ENCODE results near the gene HOXD12. TPM values are rescaled to one million over a fixed set of nuclear protein-coding genes. Genes with fewer than 3 reads are reported as not detected.

Gene HOXD12
- total RNA-seq, 2 donors from 2014 or later: not detected

GRCh38 chr2:176072951-176073904 is 26.4 kb upstream of the HOXD12 start:
- H3K27ac ChIP-seq: no peak overlapping the region
- ATAC-seq (ENCODE audit: insufficient number of reproducible peaks, low FRiP score, low read depth) (no peak), DNase-seq (ENCODE audit: low spot score) (no peak)
- peaks cover 5 to 6% of the 10 kb centered on the region in 2 donors for H3K4me1 ChIP-seq (ENCODE audit: control insufficient read depth in 1 of 2, low read depth in 2 of 2)
- peaks cover 59% of the 10 kb centered on the region for H3K27me3 ChIP-seq (replicated peaks; ENCODE audit: insufficient read depth)
- TF ChIP-seq, protein P1, sequence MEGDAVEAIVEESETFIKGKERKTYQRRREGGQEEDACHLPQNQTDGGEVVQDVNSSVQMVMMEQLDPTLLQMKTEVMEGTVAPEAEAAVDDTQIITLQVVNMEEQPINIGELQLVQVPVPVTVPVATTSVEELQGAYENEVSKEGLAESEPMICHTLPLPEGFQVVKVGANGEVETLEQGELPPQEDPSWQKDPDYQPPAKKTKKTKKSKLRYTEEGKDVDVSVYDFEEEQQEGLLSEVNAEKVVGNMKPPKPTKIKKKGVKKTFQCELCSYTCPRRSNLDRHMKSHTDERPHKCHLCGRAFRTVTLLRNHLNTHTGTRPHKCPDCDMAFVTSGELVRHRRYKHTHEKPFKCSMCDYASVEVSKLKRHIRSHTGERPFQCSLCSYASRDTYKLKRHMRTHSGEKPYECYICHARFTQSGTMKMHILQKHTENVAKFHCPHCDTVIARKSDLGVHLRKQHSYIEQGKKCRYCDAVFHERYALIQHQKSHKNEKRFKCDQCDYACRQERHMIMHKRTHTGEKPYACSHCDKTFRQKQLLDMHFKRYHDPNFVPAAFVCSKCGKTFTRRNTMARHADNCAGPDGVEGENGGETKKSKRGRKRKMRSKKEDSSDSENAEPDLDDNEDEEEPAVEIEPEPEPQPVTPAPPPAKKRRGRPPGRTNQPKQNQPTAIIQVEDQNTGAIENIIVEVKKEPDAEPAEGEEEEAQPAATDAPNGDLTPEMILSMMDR (IDR thresholded peaks at IDR 0.05): no peak
- no peak overlapping the region for H3K4me3 ChIP-seq
- H3K36me3 ChIP-seq: no peaks in the 10 kb centered on the region
- no peaks in the 10 kb centered on the region for H3K9me3 ChIP-seq

GRCh38 chr2:176074919-176075425 is 24.6 kb upstream of the HOXD12 start:
- Histone ChIP-seq H3K4me1 (ENCODE audit: control insufficient read depth in 1 of 2, low read depth in 2 of 2) (peaks cover 0 to 11% of the 10 kb centered on the region in 2 donors), H3K36me3 (no peaks in the 10 kb centered on the region), H3K27me3 (replicated peaks; ENCODE audit: insufficient read depth) (peaks cover 69% of the 10 kb centered on the region), H3K27ac (no peak overlapping the region), H3K4me3 (no peak overlapping the region), H3K9me3 (no peaks in the 10 kb centered on the region)
- DNase-seq (ENCODE audit: low spot score) (no peak), ATAC-seq (ENCODE audit: insufficient number of reproducible peaks, low FRiP score, low read depth) (no peak)
- TF ChIP-seq, protein P1 (IDR thresholded peaks at IDR 0.05): no peak

GRCh38 chr2:176075481-176075880 is 24.1 kb upstream of the HOXD12 start:
- Histone ChIP-seq H3K4me3 (no peak overlapping the region), H3K27me3 (replicated peaks; ENCODE audit: insufficient read depth) (peaks cover 69% of the 10 kb centered on the region), H3K27ac (no peak overlapping the region), H3K36me3 (no peaks in the 10 kb centered on the region), H3K4me1 (ENCODE audit: control insufficient read depth in 1 of 2, low read depth in 2 of 2) (peaks cover 0 to 15% of the 10 kb centered on the region in 2 donors), H3K9me3 (no peaks in the 10 kb centered on the region)
- TF ChIP-seq, protein P1 (IDR thresholded peaks at IDR 0.05): no peak
- no peak for ATAC-seq (ENCODE audit: insufficient number of reproducible peaks, low FRiP score, low read depth)
- DNase-seq (ENCODE audit: low spot score): no peak

- Histone ChIP-seq H3K9me3 (no peaks in the 10 kb centered on the region), H3K27ac (no peak overlapping the region), H3K4me3 (no peak overlapping the region), H3K36me3 (no peaks in the 10 kb centered on the region), H3K27me3 (replicated peaks; ENCODE audit: insufficient read depth) (peaks cover 69% of the 10 kb centered on the region), H3K4me1 (ENCODE audit: control insufficient read depth in 1 of 2, low read depth in 2 of 2) (peaks cover 0 to 19% of the 10 kb centered on the region in 2 donors)
- ATAC-seq (ENCODE audit: insufficient number of reproducible peaks, low FRiP score, low read depth) (no peak), DNase-seq (ENCODE audit: low spot score) (no peak)
- TF ChIP-seq, protein P1 (IDR thresholded peaks at IDR 0.05): no peak
Measured at GRCh38 chr2:176076063-176076462, 23.5 kb upstream of the HOXD12 start.

DNA sequence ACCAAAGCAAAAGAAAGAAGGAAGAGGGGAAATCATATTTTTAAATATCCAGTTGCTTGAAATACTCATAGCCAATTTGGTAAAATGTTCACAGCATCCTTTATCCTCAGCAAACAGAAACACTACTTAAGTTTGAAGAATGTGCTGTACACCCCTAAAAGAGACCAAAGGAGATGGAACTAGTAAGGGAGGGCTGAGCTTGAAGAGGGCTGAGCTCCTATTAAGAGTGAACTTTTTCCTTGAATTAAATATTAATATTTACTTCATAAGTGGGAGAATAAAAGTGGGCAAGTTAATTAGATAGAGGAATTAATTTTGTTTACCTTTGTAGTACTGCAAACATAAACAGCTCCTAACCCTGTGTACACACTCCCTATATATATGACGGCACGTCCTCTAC is 22.8 kb upstream of the HOXD12 start:
- H3K36me3 ChIP-seq: no peaks in the 10 kb centered on the region
- DNase-seq (ENCODE audit: low spot score) (no peak), ATAC-seq (ENCODE audit: insufficient number of reproducible peaks, low FRiP score, low read depth) (no peak)
- peaks cover 75% of the 10 kb centered on the region for H3K27me3 ChIP-seq (replicated peaks; ENCODE audit: insufficient read depth)
- no peak overlapping the region for H3K4me3 ChIP-seq
- no peaks in the 10 kb centered on the region for H3K9me3 ChIP-seq
- TF ChIP-seq, protein P1 (IDR thresholded peaks at IDR 0.05): no peak
- H3K27ac ChIP-seq: no peak overlapping the region
- H3K4me1 ChIP-seq (ENCODE audit: control insufficient read depth in 1 of 2, low read depth in 2 of 2): peaks cover 0 to 19% of the 10 kb centered on the region in 2 donors
